ENCODE measurements around the gene ADAR. TPM values are rescaled to one million over a fixed set of nuclear protein-coding genes. Genes with fewer than 3 reads are reported as not detected.

The ADAR gene
- total and polyA plus RNA-seq, 2 of the 4 experiments (the other 2 are of a cell fraction) = 70.9 to 131 TPM

Other genes starting within 250 kb of the ADAR start
- gene IL6R, start 202.8 kb downstream of the ADAR start, total RNA-seq (2012; rRNA removed) = 6.1 and 9.5 TPM in 2 replicates
- 4.7 and 5.3 TPM in 2 replicates for gene IL6R, start 202.8 kb downstream of the ADAR start, polyA plus RNA-seq (2012; rRNA removed)
- not detected in 2 replicates for gene TDRD10, start 106.0 kb downstream of the ADAR start, total RNA-seq (2012; rRNA removed)
- not detected in 2 replicates for gene TDRD10, start 106.0 kb downstream of the ADAR start, polyA plus RNA-seq (2012; rRNA removed)
- not detected in 2 replicates for gene SHE, start 105.8 kb downstream of the ADAR start, total RNA-seq (2012; rRNA removed)
- gene SHE, start 105.8 kb downstream of the ADAR start, polyA plus RNA-seq (2012; rRNA removed) = not detected in 2 replicates
- 24.7 and 25.3 TPM in 2 replicates for gene UBE2Q1, start 49.5 kb downstream of the ADAR start, total RNA-seq (2012; rRNA removed)
- gene UBE2Q1, start 49.5 kb downstream of the ADAR start, polyA plus RNA-seq (2012; rRNA removed) = 20.6 and 21.3 TPM in 2 replicates
- gene CHRNB2, start 40.4 kb downstream of the ADAR start, total RNA-seq (2012; rRNA removed) = under 0.01 TPM in 1 of 2 replicates, not detected in the other
- 0.03 and 0.09 TPM in 2 replicates for gene CHRNB2, start 40.4 kb downstream of the ADAR start, polyA plus RNA-seq (2012; rRNA removed)